GM18951 (cell line): ENCODE results near the gene EEFSEC.
"Not testable (repeated sequence)": the region's sequence is repeated elsewhere in the genome, so short reads cannot be mapped to it uniquely, and the experiment has no call there.

Experiments
- POLR2A ChIP-seq: IDR thresholded peaks from 4 replicates; pipeline ENCODE4 v1.6.1; 2011; ENCODE audit warnings: mild to moderate bottlenecking; ENCODE audit not compliant: insufficient read length, insufficient read depth; ENCODE audit errors: extremely low read depth
- in situ Hi-C: fragments of 300-500 bp; cut with MboI; formaldehyde crosslinking; loops from one replicate; pipeline ENCODE4 v1.12.0; 2022; ENCODE audit warnings: low sequenced_read_pairs, mixed read lengths, inconsistent platforms; ENCODE audit not compliant: unreplicated experiment

EEFSEC gene

GRCh38 chr3:128143496-128143895 lies 9.8 kb upstream of the EEFSEC start:
- in situ Hi-C loops: no loop called here
- no peak for TF ChIP-seq POLR2A

- no peak for TF ChIP-seq POLR2A
- in situ Hi-C loops: no loop called here
Observed at GRCh38 chr3:128144512-128145187, 8.6 kb upstream of the EEFSEC start.

DNA sequence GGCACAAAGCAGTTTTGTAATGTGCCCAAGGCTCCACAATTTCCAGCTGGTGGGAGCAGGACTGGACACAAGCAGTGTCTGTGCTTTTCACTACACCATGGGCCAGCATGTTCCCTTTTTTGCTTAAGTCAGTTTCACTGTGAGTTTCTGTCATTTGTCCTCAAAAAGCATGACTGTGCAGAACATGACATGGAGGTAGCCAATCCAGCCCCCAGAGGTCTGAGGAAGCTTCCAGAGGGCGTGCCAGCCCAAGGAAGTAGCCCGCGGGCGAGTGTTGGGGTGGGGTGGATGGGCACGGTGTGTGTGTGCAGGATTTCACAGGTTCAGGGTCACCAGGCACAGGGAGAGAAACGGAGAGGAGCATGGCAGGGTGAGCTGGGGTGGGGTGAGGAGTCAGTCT lies 8.0 kb upstream of the EEFSEC start:
- in situ Hi-C loops: no loop called here
- no peak for TF ChIP-seq POLR2A

GRCh38 chr3:128146201-128146600 lies 7.1 kb upstream of the EEFSEC start:
- TF ChIP-seq POLR2A: no peak
- in situ Hi-C loops: no loop called here

DNA sequence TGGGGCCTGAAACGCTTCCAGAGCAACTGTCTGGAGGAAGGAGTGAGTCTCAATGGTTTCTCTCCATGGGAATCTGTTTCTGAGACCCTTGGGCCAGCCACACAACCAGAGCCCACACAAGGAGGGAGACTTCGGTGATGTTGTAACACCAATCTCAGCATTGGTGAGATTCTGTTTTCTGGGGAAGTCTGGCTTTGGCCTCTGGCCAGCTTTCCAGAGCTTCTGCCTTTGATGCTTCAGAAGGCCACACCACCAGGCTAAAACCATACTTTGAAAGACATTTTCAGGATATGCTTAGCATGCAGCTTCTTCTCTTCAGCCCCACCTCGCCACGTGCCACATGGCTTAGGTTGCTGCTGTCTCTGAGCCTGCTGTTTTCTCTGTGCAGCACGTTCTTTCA lies 3.6 kb upstream of the EEFSEC start:
- in situ Hi-C loops: no loop called here
- no peak for TF ChIP-seq POLR2A

DNA sequence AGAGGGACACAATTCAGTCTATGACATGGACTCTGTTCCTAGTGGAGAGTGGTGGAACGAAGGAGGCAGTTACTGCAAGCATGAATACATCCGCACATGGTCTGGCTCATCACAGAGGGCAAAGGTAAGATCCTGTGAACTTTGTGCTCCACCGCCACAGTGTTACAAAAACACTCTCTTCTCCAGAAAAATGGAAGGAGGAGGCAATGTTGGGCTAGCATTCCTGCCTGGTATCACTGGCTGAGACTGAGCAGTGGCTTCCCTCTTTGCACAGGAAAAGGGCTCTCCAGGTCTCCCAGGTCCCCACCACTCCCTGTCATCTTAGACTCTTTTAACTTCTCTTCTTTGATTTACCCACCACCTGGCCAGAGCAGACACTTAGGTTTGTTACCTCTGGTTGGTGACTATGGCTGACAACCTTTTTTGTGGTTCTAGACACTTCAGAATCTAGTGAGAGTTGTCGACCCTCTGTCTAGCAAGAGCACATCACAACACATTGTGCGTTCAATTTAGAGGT lies 1.5 kb upstream of the EEFSEC start:
- in situ Hi-C loops: no loop called here
- no peak for TF ChIP-seq POLR2A

DNA sequence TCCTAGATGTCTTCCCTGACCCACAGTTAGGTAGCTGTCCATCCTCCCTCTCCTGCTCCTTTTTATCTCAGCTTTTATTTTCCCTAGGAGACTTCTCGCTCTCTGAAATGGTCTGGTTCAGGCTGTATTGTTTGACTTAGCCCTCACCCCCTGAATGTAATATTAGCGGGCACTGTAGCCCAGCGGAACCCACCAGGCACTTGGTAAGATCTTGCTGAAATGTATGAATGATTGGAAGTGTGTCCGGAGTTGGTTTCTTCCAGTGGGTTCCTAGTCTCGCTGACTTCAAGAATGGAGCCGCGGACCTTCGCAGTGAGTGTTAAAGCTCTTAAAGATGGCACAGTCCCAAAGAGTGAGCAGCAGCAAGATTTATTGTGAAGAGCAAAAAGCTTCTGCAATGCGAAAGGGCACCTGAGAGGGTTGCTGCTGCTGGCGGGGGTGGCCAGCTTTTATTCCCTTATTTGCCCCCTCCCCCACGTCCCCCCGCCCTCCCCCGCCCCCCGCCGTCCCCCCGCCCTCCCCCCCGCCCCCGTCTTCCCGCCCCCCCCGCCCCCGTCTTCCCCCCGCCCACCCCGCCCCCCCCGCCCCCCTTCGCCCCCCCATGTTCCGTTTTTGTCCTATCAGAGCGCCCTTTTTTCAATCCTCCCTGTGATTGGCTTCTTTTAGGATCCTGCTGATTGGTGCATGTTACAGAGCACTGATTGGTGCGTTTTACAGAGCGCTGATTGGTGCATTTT lies 694 bp upstream of the EEFSEC start:
- in situ Hi-C loops: no loop called here

DNA sequence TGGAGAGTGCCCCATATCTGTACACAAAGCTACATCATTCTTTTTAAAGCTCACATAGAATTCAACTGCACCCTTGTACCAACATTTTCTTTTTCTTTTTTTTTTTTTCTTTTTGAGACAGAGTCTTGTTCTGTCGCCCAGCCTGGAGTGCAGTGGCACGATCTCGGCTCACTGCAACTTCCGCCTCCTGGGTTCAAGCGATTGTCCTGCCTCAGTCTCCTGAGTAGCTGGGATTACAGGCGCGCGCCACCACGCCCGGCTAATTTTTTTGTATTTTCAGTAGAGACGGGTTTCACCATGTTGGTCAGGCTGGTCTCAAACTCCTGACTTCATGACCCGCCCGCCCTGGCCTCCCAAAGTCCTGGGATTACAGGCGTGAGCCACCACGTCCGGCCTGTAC lies 1.1 kb downstream of the EEFSEC start:
- in situ Hi-C loops: not testable (repeated sequence)

More for the DNA sequence above, 694 bp upstream of the EEFSEC start:
- TF ChIP-seq POLR2A: no peak

GRCh38 chr3:128155616-128156360 lies 2.5 kb downstream of the EEFSEC start:
- no peak for TF ChIP-seq POLR2A
- in situ Hi-C loops: no loop called here

DNA sequence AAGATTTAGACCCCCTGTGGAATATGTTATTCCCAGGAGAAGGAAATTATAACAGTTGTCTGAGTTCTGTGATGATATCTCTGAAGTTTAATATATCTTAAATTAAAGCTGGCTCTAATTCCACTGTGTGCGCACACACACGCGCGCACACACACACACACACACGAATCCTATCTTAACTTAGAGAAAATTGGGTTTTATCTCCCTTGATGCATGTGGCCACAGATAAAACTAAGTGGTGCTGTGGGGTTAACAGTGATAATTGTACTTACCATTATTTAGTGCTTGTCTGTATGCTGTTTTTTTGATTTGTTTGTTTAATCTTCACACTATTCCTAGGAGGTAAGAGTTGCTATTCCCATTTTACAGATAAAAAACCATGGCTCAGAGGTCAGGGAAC lies 7.4 kb downstream of the EEFSEC start:
- TF ChIP-seq POLR2A: no peak
- in situ Hi-C loops: no loop called here

DNA sequence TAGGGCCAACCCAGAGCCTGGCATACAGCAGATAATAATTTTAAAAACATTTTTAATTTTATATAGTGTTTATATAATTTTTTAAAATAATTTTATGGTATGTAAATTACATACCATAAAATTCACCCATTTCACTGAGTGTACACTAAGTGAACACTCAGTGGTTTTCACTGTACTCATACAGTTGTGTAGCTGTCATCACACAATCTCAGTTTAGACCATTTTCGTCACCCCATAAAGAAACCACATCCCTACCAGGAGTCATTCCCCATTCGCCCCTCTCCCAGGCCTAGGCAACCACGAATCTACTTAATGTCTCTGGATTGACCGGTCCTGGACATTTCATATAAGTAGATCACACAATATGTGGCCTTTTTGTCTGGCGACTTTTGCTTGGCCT lies 10.2 kb downstream of the EEFSEC start:
- in situ Hi-C loops: no loop called here
- TF ChIP-seq POLR2A: no peak

DNA sequence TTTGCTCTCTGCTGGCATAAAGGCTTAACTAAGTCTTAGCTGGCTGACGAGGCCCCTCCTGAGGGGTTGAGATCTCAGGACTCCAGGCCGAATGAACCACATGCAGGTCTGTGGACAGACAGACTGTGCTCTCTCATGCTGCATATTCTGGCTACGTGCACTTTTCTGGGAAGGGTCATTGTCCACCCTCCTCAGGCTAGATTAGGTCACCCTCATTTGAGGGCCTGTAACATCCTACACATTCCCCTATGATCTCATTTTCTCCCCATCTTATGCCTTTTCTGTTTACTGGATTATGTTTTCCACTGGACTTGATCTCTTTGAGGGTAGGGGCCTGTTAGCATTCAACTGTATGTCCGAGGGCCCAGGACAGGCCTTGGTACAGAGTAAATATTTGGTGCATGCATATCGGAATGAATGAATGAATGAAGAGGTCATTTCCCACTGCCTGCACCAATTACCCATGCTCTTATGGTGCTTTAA lies 13.7 kb downstream of the EEFSEC start:
- no peak for TF ChIP-seq POLR2A
- in situ Hi-C loops: no loop called here

GRCh38 chr3:128167646-128167972 lies 14.3 kb downstream of the EEFSEC start:
- no peak for TF ChIP-seq POLR2A
- in situ Hi-C loops: no loop called here
